ENCODE data around the gene NDUFA7. TPM values are rescaled to one million over a fixed set of nuclear protein-coding genes. Genes with fewer than 3 reads are reported as not detected.
"Not testable (repeated sequence)": the region's sequence is repeated elsewhere in the genome, so short reads cannot be mapped to it uniquely, and the experiment has no call there.

Gene NDUFA7
- total RNA-seq, 1 donor from 2014 or later = 40.3 TPM

DNA sequence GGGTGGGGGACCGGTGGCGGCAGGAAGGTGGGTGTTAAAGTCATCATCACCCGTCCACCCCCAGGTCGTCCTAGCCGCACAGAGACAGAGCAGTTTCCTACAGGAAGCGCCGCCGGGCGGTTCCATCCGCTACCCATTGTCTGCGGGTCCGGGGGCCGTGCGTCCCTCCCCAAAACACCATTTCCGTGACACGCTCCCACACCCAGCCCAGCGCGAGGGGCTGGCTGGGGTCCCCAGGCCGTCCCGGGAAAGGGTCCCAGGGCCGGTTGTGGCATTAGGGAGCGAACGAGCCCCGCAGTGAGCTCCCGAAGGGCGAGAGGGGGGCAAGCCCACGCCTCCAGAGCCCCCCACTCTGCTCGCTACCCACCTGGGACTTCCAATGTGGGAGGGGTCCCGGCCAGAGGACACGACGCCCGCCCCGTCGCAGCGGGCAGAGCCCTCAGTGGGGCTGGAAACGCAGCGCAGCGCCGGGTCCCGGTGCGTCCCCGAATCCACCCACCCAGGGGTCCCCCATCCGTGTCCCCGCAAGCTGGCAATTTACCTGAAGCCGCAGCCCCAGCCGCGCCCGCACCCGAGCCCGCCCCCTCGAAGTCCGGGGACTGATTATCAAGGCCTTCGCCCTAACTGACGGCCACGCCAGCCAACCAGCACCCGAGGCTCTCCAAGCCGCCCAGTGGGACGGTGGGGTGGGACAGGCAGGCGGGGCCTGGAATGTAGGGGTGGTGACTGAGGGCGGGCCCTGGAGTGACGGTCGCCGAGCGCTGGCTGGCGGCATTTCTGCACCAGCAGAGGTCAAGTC lies 21.7 kb upstream of the NDUFA7 start, which contains the start of gene KANK3:
TSS of gene KANK3 (minus strand) at position 579 of the 799 bp plus-strand sequence. CDS start 5,434 bp downstream, outside the sequence.
- Mint-ChIP-seq H3K36me3 (no peaks in the 10 kb centered on the region), H3K27ac (no peak within 1 kb of the TSS), H3K27me3 (ENCODE audit: low read depth) (peaks cover 53% of the 10 kb centered on the region), H3K4me1 (no peaks in the 10 kb centered on the region), H3K9me3 (no peaks in the 10 kb centered on the region), H3K4me3 (peak within 1 kb of the TSS; percentile 65)
- DNase-seq (ENCODE audit: low spot score in 2 of 2, unreplicated experiment in 2 of 2) = peak; percentile 86 to 88
- TF ChIP-seq, protein P1, sequence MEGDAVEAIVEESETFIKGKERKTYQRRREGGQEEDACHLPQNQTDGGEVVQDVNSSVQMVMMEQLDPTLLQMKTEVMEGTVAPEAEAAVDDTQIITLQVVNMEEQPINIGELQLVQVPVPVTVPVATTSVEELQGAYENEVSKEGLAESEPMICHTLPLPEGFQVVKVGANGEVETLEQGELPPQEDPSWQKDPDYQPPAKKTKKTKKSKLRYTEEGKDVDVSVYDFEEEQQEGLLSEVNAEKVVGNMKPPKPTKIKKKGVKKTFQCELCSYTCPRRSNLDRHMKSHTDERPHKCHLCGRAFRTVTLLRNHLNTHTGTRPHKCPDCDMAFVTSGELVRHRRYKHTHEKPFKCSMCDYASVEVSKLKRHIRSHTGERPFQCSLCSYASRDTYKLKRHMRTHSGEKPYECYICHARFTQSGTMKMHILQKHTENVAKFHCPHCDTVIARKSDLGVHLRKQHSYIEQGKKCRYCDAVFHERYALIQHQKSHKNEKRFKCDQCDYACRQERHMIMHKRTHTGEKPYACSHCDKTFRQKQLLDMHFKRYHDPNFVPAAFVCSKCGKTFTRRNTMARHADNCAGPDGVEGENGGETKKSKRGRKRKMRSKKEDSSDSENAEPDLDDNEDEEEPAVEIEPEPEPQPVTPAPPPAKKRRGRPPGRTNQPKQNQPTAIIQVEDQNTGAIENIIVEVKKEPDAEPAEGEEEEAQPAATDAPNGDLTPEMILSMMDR (IDR thresholded peaks at IDR 0.05; ENCODE audit: unreplicated experiment) = no peak

DNA sequence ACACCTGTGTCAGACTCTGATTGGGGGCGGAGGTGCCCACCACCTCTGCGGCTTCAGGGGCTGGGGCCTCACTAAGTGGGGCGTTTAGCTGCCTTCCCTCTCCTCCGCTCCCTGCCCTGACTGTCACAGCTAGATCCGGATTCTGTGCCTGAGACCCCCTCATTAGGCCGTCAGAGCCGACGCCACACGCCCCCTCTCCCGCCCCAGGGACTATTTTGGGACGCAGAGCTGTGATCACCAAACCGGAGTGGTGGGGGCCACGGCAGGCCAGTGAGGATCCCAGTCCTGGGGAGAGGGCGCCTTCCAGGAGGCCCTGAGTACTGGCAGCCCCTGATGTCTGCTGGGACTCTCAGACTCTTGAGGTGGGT lies 21.1 kb upstream of the NDUFA7 start:
- H3K27me3 Mint-ChIP-seq (ENCODE audit: low read depth) = peaks cover 59% of the 10 kb centered on the region
- H3K9me3 Mint-ChIP-seq = no peaks in the 10 kb centered on the region
- no peaks in the 10 kb centered on the region for H3K36me3 Mint-ChIP-seq
- TF ChIP-seq, protein P1 (IDR thresholded peaks at IDR 0.05; ENCODE audit: unreplicated experiment) = no peak
- no peaks in the 10 kb centered on the region for H3K4me1 Mint-ChIP-seq
- no peak overlapping the region for H3K27ac Mint-ChIP-seq
- H3K4me3 Mint-ChIP-seq = peak overlapping the region; percentile 8
- DNase-seq (ENCODE audit: low spot score in 2 of 2, unreplicated experiment in 2 of 2) = no peak

DNA sequence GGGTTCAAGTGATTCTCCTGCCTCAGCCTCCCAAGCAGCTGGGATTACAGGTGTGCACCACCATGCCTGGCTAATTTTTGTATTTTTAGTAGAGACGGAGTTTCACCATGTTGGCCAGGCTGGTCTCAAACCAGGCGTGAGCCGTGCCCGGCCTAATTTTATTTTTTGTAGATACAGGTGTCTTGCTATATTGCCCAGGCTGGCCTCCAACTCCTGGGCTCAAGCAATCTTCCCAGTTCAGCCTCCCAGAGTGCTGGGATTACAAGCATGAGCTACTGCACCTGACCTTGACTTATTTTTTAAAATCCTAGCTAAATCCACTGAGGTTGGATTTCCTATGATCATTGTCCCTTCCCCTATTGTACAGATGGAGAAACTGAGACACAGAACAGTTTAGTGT lies 20.3 kb upstream of the NDUFA7 start:
- not testable (repeated sequence) for H3K36me3 Mint-ChIP-seq; H3K9me3 Mint-ChIP-seq; H3K4me1 Mint-ChIP-seq; H3K27ac Mint-ChIP-seq; H3K4me3 Mint-ChIP-seq; DNase-seq (ENCODE audit: low spot score in 2 of 2, unreplicated experiment in 2 of 2)
- H3K27me3 Mint-ChIP-seq (ENCODE audit: low read depth) = peaks cover 65% of the 10 kb centered on the region

DNA sequence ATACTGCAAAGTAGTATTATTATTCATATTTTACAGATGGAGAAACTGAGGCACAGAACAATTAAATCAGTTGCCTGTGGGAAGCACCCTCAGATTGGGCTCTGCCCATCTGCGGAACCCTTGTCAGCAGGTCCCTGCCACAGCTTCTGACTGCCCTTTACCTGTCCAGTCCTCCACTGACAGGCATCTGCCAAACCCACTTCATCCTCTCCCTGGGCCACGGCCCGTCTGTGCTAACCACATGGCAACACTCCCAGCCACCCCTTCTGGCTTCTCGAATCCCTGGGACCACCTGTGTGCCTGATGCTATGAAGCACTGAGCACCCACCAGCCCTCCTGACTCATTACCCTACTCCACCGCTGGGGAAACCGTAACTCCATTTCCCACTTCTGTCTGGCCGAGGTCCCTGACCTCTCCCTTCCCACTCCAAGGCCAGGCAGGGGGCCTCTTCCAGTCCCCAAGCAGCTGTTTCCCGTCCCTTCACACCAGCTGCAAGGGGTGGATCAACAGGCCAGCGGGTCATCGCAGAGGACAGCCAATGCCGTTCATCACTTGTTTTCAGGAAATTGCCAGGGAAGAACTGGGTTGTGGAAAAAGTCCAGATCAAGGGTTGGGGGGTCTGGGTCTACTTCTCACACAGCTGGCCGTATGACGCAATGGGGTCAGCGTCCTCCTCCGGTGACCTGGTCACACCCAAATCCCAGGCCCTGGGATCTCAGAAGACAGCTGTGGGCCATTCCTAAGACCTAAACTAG lies 19.3 kb upstream of the NDUFA7 start:
- no peaks in the 10 kb centered on the region for H3K36me3 Mint-ChIP-seq
- no peak overlapping the region for H3K4me3 Mint-ChIP-seq
- no peak overlapping the region for H3K27ac Mint-ChIP-seq
- TF ChIP-seq, protein P1 (IDR thresholded peaks at IDR 0.05; ENCODE audit: unreplicated experiment) = no peak
- no peaks in the 10 kb centered on the region for H3K4me1 Mint-ChIP-seq
- DNase-seq (ENCODE audit: low spot score in 2 of 2, unreplicated experiment in 2 of 2) = no peak
- peaks cover 75% of the 10 kb centered on the region for H3K27me3 Mint-ChIP-seq (ENCODE audit: low read depth)
- H3K9me3 Mint-ChIP-seq = no peaks in the 10 kb centered on the region

DNA sequence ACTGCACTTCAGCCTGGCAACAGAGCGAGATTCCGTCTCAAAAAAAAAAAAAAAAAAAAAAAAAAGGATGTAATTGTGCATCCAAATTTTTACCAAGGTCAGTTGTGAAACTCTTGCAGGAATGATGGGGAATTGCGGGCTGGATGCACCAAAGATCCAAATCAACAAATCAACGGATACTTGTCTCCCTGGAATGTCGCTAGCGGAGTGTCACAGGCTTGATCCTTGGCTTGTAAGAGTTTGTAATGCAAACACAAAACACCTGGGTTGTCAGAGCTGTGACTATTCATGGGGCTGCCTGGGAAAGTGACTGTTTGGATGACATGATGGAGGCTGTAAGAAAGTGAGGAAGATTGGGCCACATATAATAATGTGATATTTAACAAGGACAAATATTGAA lies 17.7 kb upstream of the NDUFA7 start:
- H3K27ac Mint-ChIP-seq = no peak overlapping the region
- DNase-seq (ENCODE audit: low spot score in 2 of 2, unreplicated experiment in 2 of 2) = no peak
- H3K9me3 Mint-ChIP-seq = no peaks in the 10 kb centered on the region
- no peaks in the 10 kb centered on the region for H3K4me1 Mint-ChIP-seq
- TF ChIP-seq, protein P1 (IDR thresholded peaks at IDR 0.05; ENCODE audit: unreplicated experiment) = no peak
- peaks cover 75% of the 10 kb centered on the region for H3K27me3 Mint-ChIP-seq (ENCODE audit: low read depth)
- H3K4me3 Mint-ChIP-seq = no peak overlapping the region
- H3K36me3 Mint-ChIP-seq = no peaks in the 10 kb centered on the region

DNA sequence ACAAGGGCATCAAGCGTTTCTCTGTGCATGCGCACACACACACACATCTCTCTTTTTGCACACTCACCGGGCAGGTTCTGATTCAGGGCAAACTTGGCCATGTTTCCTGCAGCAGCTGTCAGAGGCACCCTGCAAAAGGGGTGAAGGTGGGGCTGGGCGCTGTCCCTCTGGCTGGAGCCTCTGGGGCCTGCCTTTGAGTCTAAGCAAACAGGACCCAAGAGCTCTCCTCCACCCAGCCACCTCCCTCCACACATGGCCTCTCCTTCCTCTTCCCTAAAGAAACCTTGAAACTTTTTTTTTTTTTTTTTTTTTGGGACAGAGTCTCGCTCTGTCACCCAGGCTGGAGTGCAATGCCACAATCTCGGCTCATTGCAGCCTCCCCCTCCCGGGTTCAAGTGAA lies 16.6 kb upstream of the NDUFA7 start:
- Mint-ChIP-seq H3K4me3 (no peak overlapping the region), H3K9me3 (no peaks in the 10 kb centered on the region), H3K27me3 (ENCODE audit: low read depth) (peaks cover 77% of the 10 kb centered on the region), H3K27ac (no peak overlapping the region), H3K36me3 (no peaks in the 10 kb centered on the region), H3K4me1 (no peaks in the 10 kb centered on the region)
- TF ChIP-seq, protein P1 (IDR thresholded peaks at IDR 0.05; ENCODE audit: unreplicated experiment) = no peak
- DNase-seq (ENCODE audit: low spot score in 2 of 2, unreplicated experiment in 2 of 2) = no peak

Data from mesothelial cell of epicardium (in vitro differentiated cells).